Esophagus (tissue), 2 donors: ENCODE results near the gene SYCP3. TPM values are rescaled to one million over a fixed set of nuclear protein-coding genes. Genes with fewer than 3 reads are reported as not detected.

Experiments used
- H3K27ac ChIP-seq, 2 donors: one replicate each; pipeline ENCODE4 v1.5.1; 2013; ENCODE audit warnings: low read depth in 2 of 2, mild to moderate bottlenecking in 2 of 2, inconsistent platforms in 1 of 2, low read length in 1 of 2, moderate library complexity in 1 of 2
- H3K27me3 ChIP-seq, 2 donors: one replicate each; pipeline ENCODE4 v1.6.1; 2013; ENCODE audit warnings: low read length in 2 of 2, control low read depth in 1 of 2, mild to moderate bottlenecking in 1 of 2; ENCODE audit not compliant: insufficient read depth in 2 of 2, control insufficient read depth in 1 of 2
- H3K36me3 ChIP-seq, 2 donors: one replicate each; pipeline ENCODE4 v1.6.1; 2013; ENCODE audit warnings: low read length in 1 of 2; ENCODE audit not compliant: control insufficient read depth in 2 of 2, insufficient read depth in 2 of 2
- H3K4me1 ChIP-seq, 2 donors: one replicate each; pipeline ENCODE4 v1.6.1; 2013; ENCODE audit warnings: low read length in 1 of 2; ENCODE audit not compliant: control insufficient read depth in 2 of 2, insufficient read depth in 2 of 2
- H3K4me3 ChIP-seq, 2 donors: one replicate each; pipeline ENCODE4 v1.5.1; 2013; ENCODE audit warnings: low read length in 2 of 2, mild to moderate bottlenecking in 2 of 2, low read depth in 1 of 2, moderate library complexity in 1 of 2
- H3K9me3 ChIP-seq, 2 donors: one replicate each; pipeline ENCODE4 v1.6.1; 2013; ENCODE audit warnings: mild to moderate bottlenecking in 2 of 2, low read depth in 1 of 2, low read length in 1 of 2, moderate library complexity in 1 of 2; ENCODE audit not compliant: control insufficient read depth in 2 of 2, insufficient read depth in 1 of 2
- WGBS, 2 donors: extraction: QIAGEN DNeasy Blood & Tissue Kit; methylation state at CpG; one replicate each; pipeline ENCODE4 v1.1.7; 2013; 5-methylcytosine and 5-hydroxymethylcytosine counted together
- polyA plus RNA-seq, 2 donors: library from polyadenylated mRNA; stranded (reverse); fragments of 200-250 nt; gene quantifications; one replicate each; pipeline ENCODE4 v1.2.3, GENCODE V29; 2013
- donor health status: healthy with polysubstance abuse.
- donor health status: Bipolar disorder and iron deficiency.

Gene SYCP3
- polyA plus RNA-seq, 2 donors = 0.07 to 0.33 TPM

- Histone ChIP-seq H3K27ac (peak overlapping the region in 1 of 2 donors; percentile 20), H3K4me3 (no peak overlapping the region), H3K4me1 (peaks cover 0 to 2% of the 10 kb centered on the region in 2 donors), H3K9me3 (no peaks in the 10 kb centered on the region), H3K27me3 (no peaks in the 10 kb centered on the region), H3K36me3 (no peaks in the 10 kb centered on the region)
- WGBS, 2 donors = 75 to 82% methylated on average over 3 of the region's 3 CpGs
These were observed 35.8 kb downstream of the SYCP3 start for GRCh38 chr12:101703487-101703886.

GRCh38 chr12:101700299-101700820, 38.9 kb downstream of the SYCP3 start:
- Histone ChIP-seq H3K36me3 (no peaks in the 10 kb centered on the region), H3K27ac (no peak overlapping the region), H3K9me3 (no peaks in the 10 kb centered on the region), H3K4me3 (peak overlapping the region in 1 of 2 donors; percentile 7), H3K27me3 (no peaks in the 10 kb centered on the region), H3K4me1 (peaks cover 2 to 3% of the 10 kb centered on the region in 2 donors)
- WGBS, 2 donors = 71 to 90% methylated on average over 2 of the region's 2 CpGs

- H3K27ac ChIP-seq = no peak overlapping the region
- H3K36me3 ChIP-seq = no peaks in the 10 kb centered on the region
- no peaks in the 10 kb centered on the region for H3K9me3 ChIP-seq
- H3K27me3 ChIP-seq = no peaks in the 10 kb centered on the region
- H3K4me1 ChIP-seq = peaks cover 2 to 3% of the 10 kb centered on the region in 2 donors
- H3K4me3 ChIP-seq = peak overlapping the region; percentile 14 to 93
- WGBS, 2 donors = 68 to 81% methylated on average over 12 of the region's 12 CpGs
These were observed 40.4 kb downstream of the SYCP3 start for GRCh38 chr12:101698800-101699347.

- no peaks in the 10 kb centered on the region for H3K27me3 ChIP-seq
- peak overlapping the region; percentile 87 to 93 for H3K27ac ChIP-seq
- no peaks in the 10 kb centered on the region for H3K9me3 ChIP-seq
- 0% methylated on average over 59 to 67 of the region's 67 CpGs for WGBS, 2 donors
- H3K4me1 ChIP-seq = peaks cover 0 to 3% of the 10 kb centered on the region in 2 donors
- peak overlapping the region; percentile 93 to 98 for H3K4me3 ChIP-seq
- no peaks in the 10 kb centered on the region for H3K36me3 ChIP-seq
These were observed 41.1 kb downstream of the SYCP3 start for GRCh38 chr12:101697930-101698799.

GRCh38 chr12:101697197-101697929, 41.9 kb downstream of the SYCP3 start, which contains the start of gene CHPT1:
TSS of gene CHPT1 (plus strand) at chr12:101697640. CDS start at chr12:101697862, 222 bp downstream.
- Histone ChIP-seq H3K27me3 (no peaks in the 10 kb centered on the region), H3K36me3 (no peaks in the 10 kb centered on the region), H3K27ac (peak within 1 kb of the TSS; percentile 92 to 93), H3K9me3 (no peaks in the 10 kb centered on the region), H3K4me3 (peak within 1 kb of the TSS; percentile 93 to 98), H3K4me1 (peaks cover 0 to 3% of the 10 kb centered on the region in 2 donors)
- WGBS, 2 donors = 0% methylated on average over 47 to 80 of the region's 80 CpGs

GRCh38 chr12:101696251-101697196, 42.7 kb downstream of the SYCP3 start:
- Histone ChIP-seq H3K27ac (peak overlapping the region; percentile 92 to 93), H3K9me3 (no peaks in the 10 kb centered on the region), H3K27me3 (no peaks in the 10 kb centered on the region), H3K36me3 (no peaks in the 10 kb centered on the region), H3K4me1 (peaks cover 0 to 3% of the 10 kb centered on the region in 2 donors), H3K4me3 (peak overlapping the region; percentile 93 to 98)
- WGBS, 2 donors = 28 to 29% methylated on average over 18 of the region's 18 CpGs

- H3K4me1 ChIP-seq = peaks cover 0 to 3% of the 10 kb centered on the region in 2 donors
- WGBS, 2 donors = 58 to 63% methylated on average over 1 of the region's 1 CpG
- H3K4me3 ChIP-seq = no peak overlapping the region
- no peaks in the 10 kb centered on the region for H3K9me3 ChIP-seq
- no peaks in the 10 kb centered on the region for H3K36me3 ChIP-seq
- peak overlapping the region in 1 of 2 donors; percentile 18 for H3K27ac ChIP-seq
- no peaks in the 10 kb centered on the region for H3K27me3 ChIP-seq
These were observed 43.6 kb downstream of the SYCP3 start for GRCh38 chr12:101695706-101696105.

GRCh38 chr12:101694986-101695385, 44.3 kb downstream of the SYCP3 start:
- no peaks in the 10 kb centered on the region for H3K9me3 ChIP-seq
- no peak overlapping the region for H3K27ac ChIP-seq
- no peaks in the 10 kb centered on the region for H3K36me3 ChIP-seq
- no peaks in the 10 kb centered on the region for H3K27me3 ChIP-seq
- H3K4me3 ChIP-seq = no peak overlapping the region
- 97 to 98% methylated on average over 2 of the region's 2 CpGs for WGBS, 2 donors
- H3K4me1 ChIP-seq = peaks cover 0 to 3% of the 10 kb centered on the region in 2 donors
